Stimulated activated CD4-positive, alpha-beta T cell treated with anti-CD3 and anti-CD28 coated beads, Interleukin-2, amount 100 ng/mL, for 24 hours (primary cell): ENCODE results near the gene SLC22A31.
A peak's percentile ranks its signal among the peaks of the same experiment; 100 is the strongest.
"Not testable (repeated sequence)": the region's sequence is repeated elsewhere in the genome, so short reads cannot be mapped to it uniquely, and the experiment has no call there.

ENCODE experiments used
- DNase-seq, 2 donors: peaks; one replicate each; pipeline ENCODE4 v3.0.0-alpha.2; 2020

SLC22A31 gene

DNA sequence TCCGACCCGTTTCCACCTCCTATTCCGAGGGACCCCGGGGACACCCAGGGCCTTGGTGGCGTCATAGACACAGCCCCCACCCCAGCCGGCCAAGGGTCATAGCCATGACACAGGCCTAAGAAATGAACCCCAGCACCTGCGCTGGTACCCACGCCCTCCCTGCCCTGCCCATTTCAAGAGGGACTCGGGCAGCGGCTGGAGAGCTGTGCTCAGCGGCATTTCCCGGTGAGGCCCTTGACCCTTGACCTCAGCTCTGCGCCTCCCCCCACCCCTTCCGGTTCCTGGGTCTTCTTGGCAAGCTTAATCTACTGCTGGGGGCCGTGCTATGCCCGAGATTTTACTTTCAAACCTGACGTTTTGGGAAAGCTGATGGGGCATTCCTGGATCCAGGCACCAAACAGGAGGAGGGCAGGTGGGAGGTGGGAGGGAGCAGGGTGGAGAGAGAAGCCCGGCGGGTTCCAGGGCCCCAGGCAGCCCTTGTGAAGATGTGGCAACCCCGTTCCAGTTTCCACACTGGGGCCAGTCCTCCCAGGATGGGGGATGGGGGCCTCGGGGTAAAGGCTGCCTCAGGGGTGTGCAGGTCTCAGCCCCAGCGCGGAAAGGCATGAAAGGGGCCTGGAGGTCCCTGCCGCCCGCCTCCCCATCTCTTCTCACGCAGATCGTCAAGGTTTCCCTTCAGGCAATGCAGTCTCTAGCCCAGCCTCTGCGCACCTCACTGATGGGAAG lies at the start of gene SLC22A31:
TSS of gene SLC22A31 (minus strand) at position 414 of the 726 bp plus-strand sequence. CDS start at position 378, 36 bp downstream.
- DNase-seq: no peak

DNA sequence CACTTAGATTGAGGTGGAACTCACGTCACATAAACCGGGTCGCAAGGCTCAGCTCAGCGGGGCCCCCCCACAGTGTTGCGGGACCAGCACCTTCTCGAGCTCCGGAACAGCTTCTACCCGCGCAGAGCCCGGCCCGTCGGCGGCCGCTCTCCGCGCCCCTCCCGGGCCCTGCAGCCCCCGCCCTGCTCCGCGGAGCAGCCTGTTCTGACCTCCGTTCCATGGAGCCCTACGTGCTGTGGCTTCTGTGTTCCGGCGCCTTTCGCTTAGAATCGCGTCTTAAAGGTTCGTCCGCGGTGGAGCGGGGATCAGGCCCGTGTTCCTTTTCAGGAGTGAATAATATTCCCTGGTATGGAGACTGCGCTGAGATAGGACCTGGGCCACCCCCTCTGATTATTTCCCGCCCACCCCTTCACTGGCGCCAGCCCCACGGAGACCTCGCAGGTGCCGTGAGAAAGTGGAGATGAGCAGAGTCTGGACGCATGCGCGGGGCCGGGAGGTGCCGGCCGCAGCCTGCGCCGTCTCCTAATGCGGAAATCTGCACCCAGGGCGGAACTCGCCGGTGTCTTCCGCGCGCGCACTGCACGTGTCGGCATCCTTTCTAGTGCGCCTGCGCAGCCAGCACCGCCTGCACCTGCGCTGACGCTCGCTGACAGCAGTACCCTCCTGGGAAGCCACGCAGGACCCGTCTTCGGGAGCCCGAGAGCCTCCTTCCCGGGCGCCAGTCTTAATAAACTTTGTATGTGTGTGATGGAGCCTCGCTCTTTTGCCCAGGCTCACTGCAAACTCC lies 48.1 kb upstream of the SLC22A31 start:
- no peak for DNase-seq

DNA sequence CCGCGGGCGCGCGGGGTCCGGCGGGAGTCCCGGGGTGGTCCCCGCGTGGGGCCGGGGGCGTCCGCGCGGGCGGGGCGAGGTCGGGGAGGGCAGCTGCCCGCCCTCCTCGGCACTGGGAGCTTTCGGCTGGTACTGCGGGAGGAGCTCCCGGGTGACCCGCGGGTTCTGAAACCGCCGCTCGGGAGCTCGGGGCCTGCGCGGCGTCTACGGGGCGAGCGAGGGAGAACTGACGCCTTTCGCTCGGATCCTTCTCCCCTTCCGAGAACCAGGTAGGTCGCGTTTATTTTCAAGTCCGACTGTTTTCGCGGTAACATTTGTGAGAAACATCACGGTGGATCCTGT lies 47.4 kb upstream of the SLC22A31 start:
- not testable (repeated sequence) for DNase-seq

DNA sequence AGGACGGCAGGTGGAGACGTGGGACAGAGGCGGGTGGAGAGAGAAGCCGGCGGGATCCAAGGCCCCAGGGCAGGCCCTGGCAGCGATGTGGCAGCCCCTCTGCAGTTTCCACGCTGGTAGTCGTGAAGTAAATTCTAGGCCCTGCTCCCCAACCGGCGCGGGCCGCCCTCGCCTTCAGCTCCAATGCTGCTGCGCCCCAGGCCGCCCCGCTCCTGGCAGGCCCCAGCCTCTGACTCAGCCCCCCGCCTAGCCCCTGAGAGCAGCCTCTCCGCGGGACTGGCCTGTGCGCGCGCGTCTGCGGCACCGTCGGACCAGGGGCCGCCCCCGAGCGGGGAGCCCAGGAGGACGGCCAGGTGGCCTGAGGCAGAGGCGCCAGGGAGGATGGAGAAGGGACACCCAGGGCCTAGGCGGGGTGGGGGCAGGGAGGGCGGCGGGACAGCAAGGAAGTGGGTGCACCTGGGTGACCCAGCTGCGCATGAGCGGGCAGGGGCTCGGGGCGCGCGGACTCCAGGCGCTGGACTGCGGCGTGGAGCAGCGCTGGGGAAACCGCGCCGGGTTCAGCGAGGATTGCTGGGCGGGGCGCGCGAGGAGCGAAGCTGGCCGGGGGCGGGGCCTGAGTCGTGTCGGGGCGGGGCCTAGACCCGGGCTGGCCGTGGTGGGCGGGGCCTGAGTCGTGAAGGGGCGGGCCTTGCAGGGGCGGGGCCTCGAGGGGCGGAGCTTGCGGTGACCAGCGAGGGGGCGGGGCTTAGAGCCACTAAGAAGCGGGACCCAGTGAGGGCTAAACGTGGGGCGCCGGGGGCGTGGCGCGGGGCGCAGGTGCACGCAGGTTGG lies 46.8 kb upstream of the SLC22A31 start:
- peak; percentile 97 to 98 for DNase-seq

DNA sequence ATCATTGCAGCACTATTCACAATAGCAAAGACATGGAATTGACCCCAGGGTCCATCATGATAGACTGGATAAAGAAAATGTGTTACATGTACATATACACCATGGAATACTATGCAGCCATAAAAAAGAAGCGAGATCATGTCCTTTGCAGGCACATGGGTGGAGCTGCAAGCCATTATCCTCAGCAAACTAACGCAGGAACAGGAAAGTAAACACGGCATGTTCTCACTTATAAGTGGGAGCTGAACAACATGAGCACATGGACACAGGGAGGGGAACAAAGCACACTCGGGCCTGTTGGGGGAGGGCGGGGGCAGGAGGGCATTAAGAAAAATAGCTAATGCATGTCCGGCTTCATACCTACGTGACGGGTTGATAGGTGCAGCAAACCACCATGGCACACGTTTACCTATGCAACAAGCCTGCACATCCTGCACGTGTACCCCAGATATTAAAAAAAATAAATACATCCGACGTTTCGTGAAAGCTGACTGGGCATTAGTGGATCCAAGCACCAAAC lies 46.1 kb upstream of the SLC22A31 start:
- no peak for DNase-seq

DNA sequence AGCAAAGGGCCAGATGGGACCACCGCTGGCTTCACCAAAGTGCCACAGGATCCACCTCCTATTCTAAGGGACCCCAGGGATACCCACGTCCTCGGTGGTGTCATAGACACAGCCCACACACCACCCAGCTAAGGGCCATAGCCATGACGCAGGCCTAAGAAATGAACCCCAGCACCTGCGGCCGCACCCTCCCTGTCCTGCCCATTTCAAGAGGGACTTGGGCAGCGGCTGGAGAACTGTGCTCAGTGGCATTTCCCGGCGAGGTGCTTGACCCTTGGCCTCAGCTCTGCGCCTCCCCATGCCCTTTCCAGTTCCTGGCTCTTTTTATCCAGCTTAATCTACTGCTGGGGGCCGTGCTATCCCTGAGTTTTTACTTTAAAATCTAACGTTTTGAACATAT lies 44.4 kb upstream of the SLC22A31 start:
- DNase-seq: no peak

DNA sequence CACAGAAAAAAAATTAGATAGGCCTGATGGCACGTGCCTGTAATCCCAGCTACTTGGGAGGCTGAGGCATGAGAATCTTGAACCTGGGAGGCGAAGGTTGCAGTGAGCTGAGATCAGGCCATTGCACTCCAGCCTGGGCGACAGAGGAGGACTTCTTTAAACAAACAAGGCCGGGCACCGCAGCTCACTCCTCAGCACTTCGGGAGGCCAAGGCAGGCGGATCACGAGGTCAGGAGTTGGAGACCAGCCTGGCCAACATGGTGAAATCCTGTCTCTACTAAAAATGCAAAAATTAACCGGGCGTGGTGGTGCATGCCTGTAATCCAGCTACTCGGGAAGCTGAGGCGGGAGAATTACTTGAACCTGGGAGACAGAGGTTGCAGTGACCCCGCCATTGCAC lies 43.9 kb upstream of the SLC22A31 start:
- not testable (repeated sequence) for DNase-seq

DNA sequence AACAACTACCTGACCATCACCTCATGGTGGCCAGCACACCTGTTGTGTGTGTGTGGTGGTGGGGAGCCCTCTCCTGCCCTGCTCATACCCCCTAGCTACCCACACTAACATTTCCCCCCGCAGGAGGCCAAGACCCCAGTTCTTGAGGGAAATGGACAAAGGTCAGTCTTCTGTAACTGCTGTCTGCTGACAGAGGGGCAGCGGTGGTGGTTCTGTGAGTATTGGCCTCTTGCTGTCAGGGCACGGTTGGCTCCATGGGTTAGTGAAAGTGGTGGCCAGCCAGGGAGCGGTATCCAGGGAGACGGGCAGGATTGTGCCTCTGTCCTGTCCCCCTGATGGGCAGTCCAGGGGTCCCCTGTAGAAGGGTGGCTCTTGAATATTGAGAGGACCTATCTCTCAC lies 43.3 kb upstream of the SLC22A31 start:
- DNase-seq: no peak

DNA sequence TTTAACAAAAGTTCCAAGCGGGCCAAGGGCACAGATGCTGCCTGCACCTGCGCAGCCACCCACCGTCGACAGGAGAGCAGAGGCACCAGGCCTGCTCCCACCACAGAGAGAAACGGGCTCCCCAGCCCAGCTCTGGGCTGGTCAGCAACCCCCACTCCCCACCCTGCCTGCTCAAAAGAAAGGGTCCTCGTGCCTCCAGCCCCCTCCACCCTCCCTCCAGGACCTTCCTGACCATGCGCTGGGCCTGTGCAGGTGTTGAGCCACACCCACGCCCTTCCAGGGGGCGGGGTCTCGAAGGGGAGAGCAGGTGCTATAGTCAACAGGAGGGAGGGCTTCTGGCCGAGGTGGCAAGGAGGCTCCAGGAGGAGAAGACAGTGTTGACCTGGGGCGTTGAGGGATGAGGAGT lies 42.5 kb upstream of the SLC22A31 start:
- no peak for DNase-seq

DNA sequence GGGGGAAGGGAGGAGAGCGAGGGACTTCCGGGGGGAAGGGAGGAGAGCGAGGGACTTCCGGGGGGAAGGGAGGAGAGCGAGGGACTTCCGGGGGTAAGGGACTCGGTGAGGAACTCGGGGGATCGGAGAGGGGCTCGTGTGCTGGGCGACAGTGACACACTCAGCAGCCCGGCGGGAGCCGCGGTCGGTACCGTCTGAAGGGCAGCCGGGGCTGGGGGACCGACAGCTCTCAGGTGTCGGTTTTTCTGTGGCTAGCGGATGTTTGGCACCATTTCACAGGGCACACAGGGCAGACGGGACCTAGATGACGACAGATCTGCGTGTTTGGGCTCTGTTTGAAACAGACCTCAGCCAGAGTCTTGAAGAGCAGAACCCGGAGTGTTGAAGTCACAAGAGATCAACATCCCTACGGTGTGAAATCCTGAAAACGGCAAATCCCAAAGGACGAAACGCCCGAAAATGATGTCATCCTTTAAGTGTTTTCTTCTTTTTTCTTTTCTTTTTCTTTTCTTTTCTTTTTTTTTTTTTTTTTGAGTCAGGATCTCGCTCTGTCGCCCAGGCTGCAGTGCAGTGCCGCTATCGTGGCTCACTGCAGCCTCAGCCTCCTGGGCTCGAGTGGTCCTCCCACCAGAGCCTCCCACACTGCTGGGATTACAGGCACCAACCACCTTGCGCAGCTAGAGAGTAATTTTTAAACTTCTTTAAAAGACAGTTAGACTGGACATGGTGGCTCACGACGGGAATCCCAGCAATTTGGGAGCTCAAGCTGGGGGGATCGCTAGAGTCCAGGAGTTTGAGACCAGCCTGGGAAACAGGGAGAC lies 41.1 kb upstream of the SLC22A31 start:
- peak; percentile 67 to 76 for DNase-seq

DNA sequence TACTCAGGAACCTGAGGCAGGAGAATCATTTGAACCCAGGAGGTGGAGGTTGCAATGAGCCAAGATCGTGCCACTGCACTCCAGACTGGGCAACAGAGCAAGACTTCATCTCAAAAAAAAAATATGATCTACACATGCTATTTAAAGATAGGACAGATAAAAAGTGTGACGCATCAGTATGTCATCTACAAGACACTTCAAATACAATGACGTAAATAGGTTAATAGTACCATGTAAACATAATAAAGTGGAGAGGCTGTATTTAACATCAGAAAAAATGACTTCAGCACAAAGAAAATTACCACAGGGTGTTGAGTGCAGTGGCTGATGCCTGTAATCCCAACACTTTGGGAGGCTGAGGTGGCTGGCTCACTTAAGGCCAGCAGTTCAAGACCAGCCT lies 37.4 kb upstream of the SLC22A31 start:
- no peak for DNase-seq

DNA sequence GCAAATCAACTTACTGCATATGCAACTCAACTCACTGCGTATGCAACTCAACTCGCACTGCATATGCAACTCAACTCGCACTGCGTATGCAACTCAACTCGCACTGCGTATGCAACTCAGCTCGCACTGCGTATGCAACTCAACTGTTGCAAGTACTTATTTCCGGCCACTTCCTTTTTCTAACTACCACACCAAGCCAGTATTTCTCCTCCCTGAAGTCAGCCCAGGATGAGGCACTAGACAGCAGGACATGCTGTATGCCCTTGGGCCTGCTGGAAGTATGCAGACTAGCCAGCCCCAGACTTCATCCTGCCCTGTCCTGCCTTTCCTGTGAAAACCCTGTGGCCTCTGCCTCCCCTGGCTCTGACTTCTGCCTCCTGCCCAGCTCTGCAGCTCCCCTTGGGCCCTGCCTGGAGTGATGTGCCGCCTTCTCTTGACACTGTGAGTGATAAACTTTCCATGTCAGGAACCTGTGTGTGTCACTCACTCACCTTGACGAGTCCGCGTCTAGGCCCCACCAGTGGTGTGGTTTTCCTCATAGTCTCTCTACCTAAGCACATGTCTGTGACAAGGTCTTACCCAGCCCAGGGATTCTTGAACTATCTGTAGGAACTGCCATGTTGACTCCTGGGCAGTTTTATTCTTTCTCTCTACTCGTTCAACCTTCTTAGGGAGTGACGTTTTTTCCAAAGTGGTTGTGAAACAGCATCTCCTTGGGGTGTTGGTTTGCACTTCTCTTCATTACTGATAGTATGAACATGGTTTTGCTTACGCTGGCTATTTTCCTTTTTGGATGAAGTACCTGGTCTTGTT lies 33.5 kb upstream of the SLC22A31 start:
- DNase-seq: no peak

DNA sequence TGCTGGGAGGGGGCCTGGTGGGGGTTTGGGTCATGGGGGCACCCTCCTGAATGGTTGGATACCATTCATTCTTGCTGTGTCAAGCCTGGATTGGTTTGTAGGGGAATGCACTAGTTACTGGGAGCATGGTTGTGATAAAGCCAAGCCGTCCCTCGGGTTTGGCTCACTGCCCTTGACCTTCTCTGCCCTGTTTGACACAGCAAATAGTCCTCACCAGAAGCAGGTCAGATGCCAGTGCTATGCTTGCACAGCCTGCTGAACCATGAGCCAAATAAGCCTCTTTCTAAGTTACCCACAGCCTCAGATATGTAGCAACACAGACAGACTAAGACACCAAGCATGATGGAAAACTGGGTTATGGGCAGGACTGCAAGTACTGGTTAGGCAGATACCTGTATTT lies 31.8 kb upstream of the SLC22A31 start:
- no peak for DNase-seq

DNA sequence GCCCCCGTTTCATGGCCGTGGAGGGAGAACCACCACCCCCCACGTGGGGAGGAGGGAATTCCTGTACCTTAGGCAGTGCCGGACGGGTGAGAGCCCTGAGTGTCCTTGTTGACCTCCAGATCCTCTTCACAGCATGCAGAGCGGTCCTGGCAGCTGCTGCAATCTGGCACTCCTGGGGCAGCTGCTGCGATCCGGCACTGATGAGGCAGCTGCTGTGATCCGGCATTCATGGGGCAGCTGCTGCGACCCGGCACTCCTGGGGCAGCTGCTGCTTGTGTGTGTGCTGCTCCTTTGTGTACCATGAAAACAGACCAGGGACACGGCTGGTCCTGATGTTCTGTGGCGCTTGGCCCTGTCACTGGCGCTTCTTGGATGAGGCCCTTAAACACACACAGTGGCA lies 29.9 kb upstream of the SLC22A31 start:
- DNase-seq: no peak

DNA sequence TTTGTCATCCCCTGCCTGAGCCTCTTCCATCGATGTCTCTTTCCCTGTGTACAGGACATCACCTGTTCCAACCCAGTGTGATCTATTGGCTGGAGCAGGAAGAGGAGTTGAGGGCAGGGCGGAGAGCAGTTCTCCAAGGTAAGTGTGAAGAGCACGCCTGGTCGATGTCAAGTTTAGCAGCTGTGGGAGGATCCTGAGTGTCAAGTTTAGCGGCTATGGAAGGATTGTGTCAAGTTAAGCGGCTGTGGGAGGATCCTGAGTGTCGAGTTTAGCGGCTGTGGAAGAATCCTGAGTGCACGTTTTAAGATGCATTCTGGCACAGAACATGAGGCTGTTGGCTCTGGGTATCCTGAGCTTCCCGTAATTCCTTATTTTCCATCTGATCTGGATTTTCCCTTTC lies 24.3 kb upstream of the SLC22A31 start:
- no peak for DNase-seq

DNA sequence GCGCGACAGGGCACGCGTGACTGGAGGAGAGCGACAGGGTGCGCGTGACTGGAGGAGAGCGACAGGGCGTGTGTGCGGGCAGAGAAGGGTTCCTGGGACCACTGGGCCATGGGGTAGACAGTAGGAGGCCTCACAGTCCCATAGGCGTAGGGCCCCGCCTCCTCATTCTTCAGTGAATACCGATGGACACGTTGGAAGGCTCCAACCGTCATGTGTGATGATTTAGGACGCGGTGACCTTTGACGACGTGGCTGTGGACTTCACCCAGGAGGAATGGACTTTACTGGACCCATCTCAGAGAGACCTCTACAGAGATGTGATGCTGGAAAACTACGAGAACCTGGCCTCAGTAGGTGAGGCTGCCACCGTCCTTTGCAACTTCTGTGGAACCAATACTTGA lies 22.6 kb upstream of the SLC22A31 start:
- DNase-seq: no peak

DNA sequence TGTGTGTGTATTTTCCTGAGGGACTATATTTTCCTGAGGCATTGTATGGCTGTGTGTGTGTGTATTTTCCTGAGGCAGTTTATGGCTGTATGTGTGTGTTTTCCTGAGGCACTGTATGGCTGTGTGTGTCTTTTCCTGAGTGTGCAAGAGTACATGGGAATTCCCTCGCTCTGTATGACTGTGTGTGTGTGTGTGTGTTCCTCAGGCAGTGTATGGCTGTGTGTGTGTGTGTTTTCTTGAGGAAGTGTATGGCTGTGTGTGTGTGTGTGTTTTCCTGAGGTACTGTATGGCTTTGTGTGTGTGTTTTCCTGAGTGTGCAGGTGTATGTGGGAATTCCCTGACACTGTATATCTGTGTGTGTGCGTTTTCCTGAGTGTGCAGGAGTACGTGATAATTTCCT lies 21.3 kb upstream of the SLC22A31 start:
- no peak for DNase-seq

DNA sequence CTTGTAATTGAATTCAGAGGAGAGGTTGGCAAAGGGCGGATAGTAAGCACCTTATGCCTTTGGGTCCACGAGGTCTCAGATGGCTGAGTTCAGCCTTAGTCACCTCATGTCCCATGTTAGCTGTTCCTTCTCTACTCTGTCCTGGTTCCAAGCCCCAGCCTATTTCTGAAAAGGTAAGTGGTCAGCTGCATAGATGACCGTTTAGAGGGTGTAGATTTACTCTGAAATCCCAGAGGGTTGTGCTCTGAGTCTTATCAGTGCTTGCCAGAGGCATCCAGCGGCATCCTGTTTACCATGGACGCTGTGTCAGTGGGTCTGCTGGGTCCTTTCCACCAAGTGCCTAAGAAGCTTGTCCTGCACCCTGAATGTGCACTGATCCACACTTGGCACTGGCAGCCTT lies 19.0 kb upstream of the SLC22A31 start:
- no peak for DNase-seq

DNA sequence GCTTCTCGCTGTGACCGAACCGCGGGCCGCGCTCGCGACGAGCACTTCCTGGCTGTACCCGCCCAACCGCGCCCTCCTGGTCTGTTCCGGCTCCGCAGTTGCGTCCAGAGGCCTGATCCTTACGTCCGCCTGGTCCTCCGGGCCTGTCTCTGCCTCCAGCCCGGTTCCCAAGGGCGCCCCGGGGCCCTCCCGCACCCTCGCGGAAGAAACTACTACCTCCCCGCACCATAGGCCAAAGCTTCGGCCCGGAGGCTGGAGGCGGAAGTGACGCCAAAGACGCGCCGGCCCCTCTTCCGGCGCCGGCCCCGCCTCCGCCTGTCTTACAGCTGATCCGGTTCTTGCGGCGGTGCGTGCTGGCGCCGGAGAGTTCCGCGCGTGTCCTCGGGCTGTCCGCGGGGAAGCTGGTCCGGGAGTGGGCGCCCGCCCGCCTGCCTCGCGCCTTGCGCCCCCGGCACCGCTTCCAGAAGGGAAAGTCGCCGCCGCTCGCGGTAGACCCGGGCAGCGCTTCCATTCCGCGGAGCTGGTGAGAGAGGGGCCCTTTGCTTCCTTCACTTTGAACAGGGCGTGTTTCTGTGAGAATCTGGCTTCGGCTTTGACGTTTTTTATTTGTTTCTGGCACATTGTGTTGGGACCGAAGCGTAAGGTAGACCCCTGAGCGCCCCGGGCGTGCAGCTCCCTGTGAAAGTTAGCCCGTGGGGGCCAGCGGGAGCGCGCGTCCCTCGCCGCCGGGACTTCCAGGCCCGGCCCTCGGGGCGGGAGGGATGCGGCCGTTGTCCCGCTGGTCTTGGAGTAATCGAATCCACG lies 17.3 kb upstream of the SLC22A31 start, which contains the start of gene ZNF778:
TSS of gene ZNF778 (plus strand) at position 316 of the 804 bp plus-strand sequence. CDS start 3,425 bp downstream, outside the sequence.
- DNase-seq: peak; percentile 81 to 82

DNA sequence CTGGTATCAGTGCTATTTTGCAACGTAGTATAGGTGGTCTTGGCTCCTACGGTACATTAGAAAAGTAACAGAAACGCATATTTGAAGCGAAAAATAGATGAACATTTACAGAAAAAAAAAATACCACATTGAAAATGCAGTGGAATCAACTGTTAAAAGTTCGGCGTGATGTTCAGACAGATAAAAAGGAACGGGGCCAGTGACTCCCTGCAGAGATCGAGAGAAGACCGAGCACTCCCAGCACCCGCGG lies 16.7 kb upstream of the SLC22A31 start:
- DNase-seq: no peak
